GM13976 (cell line): ENCODE results near the gene OPHN1.

Experiments used
- DNase-seq: peaks from one replicate; pipeline ENCODE4 v3.0.0; 2012; ENCODE audit warnings: low spot score
- CTCF ChIP-seq: IDR thresholded peaks from 2 replicates; pipeline ENCODE4 v1.5.1; 2012; ENCODE audit warnings: borderline replicate concordance, mild to moderate bottlenecking; ENCODE audit not compliant: insufficient read depth; ENCODE audit errors: extremely low read depth, missing control alignments, control extremely low read depth
- in situ Hi-C: fragments of 300-500 bp; cut with MboI; formaldehyde crosslinking; loops from one replicate; pipeline ENCODE4 v1.12.0; 2022; ENCODE audit warnings: low sequenced_read_pairs, mixed read lengths, inconsistent platforms; ENCODE audit not compliant: unreplicated experiment

Gene OPHN1

GRCh38 chrX:68429216-68429615 lies 4.1 kb downstream of the OPHN1 start:
- no peak for TF ChIP-seq CTCF
- in situ Hi-C loops = no loop called here
- no peak for DNase-seq

GRCh38 chrX:68428431-68428830 lies 4.9 kb downstream of the OPHN1 start:
- no peak for DNase-seq
- no peak for TF ChIP-seq CTCF
- in situ Hi-C loops = no loop called here

- in situ Hi-C loops = no loop called here
- DNase-seq = no peak
- no peak for TF ChIP-seq CTCF
These were observed 8.6 kb downstream of the OPHN1 start for GRCh38 chrX:68424719-68425118.

GRCh38 chrX:68422478-68422877 lies 10.8 kb downstream of the OPHN1 start:
- in situ Hi-C loops = no loop called here
- DNase-seq = no peak
- TF ChIP-seq CTCF = no peak

GRCh38 chrX:68421636-68422035 lies 11.7 kb downstream of the OPHN1 start:
- no peak for DNase-seq
- TF ChIP-seq CTCF = no peak
- in situ Hi-C loops = no loop called here

- in situ Hi-C loops = no loop called here
- no peak for DNase-seq
- no peak for TF ChIP-seq CTCF
These were observed 12.7 kb downstream of the OPHN1 start for GRCh38 chrX:68420559-68420958.

- no peak for TF ChIP-seq CTCF
- no peak for DNase-seq
- in situ Hi-C loops = no loop called here
These were observed 13.3 kb downstream of the OPHN1 start for GRCh38 chrX:68419975-68420374.
